Urothelium cell line (cell line): ENCODE measurements around the gene SPRR2A.
A peak's percentile ranks its signal among the peaks of the same experiment; 100 is the strongest.
"Not testable (repeated sequence)": the region's sequence is repeated elsewhere in the genome, so short reads cannot be mapped to it uniquely, and the experiment has no call there.

Source experiments
- DNase-seq: peaks from one replicate; pipeline ENCODE4 v3.0.0; 2011; ENCODE audit warnings: low spot score, mixed read lengths
- FAIRE-seq: peaks from 2 replicates; lab custom pipeline; 2011; peaks lifted over from hg19 to GRCh38; lab: Jason Lieb, UNC

SPRR2A gene

GRCh38 chr1:153057375-153057774 lies at the start of gene SPRR2A:
SPRR2A (minus strand) TSS chr1:153057512; CDS start chr1:153056735, 777 bp downstream.
- FAIRE-seq (no peak), DNase-seq (no peak)

GRCh38 chr1:153100245-153100644 lies 42.9 kb upstream of the SPRR2A start:
- FAIRE-seq = peak; percentile 50

GRCh38 chr1:153099461-153100045 lies 42.2 kb upstream of the SPRR2A start:
- FAIRE-seq (no peak), DNase-seq (no peak)

More at GRCh38 chr1:153100245-153100644, 42.9 kb upstream of the SPRR2A start:
- peak; percentile 20 for DNase-seq

- FAIRE-seq (no peak), DNase-seq (no peak)
These were observed 38.5 kb upstream of the SPRR2A start for GRCh38 chr1:153095764-153096163.

GRCh38 chr1:153094426-153094825 lies 37.1 kb upstream of the SPRR2A start, which contains the start of gene SPRR2E:
SPRR2E (minus strand) TSS chr1:153094526; CDS start chr1:153093751, 775 bp downstream.
- FAIRE-seq (no peak), DNase-seq (no peak)

GRCh38 chr1:153087652-153088051 lies 30.3 kb upstream of the SPRR2A start:
- DNase-seq (no peak), FAIRE-seq (no peak)

- DNase-seq (no peak), FAIRE-seq (no peak)
These were observed 24.4 kb upstream of the SPRR2A start for GRCh38 chr1:153081736-153082135.

GRCh38 chr1:153072806-153073726 lies 15.8 kb upstream of the SPRR2A start:
- DNase-seq = no peak
- no peak for FAIRE-seq

- FAIRE-seq (no peak), DNase-seq (no peak)
These were observed 14.2 kb upstream of the SPRR2A start, which contains the start of gene SPRR2B for GRCh38 chr1:153071511-153071910. SPRR2B (minus strand) TSS chr1:153071611; CDS start chr1:153070839, 772 bp downstream.

GRCh38 chr1:153070243-153070642 lies 12.9 kb upstream of the SPRR2A start:
- no peak for FAIRE-seq

GRCh38 chr1:153058826-153059784 lies 1.8 kb upstream of the SPRR2A start:
- FAIRE-seq = no peak
- no peak for DNase-seq

More at GRCh38 chr1:153070243-153070642, 12.9 kb upstream of the SPRR2A start:
- no peak for DNase-seq

GRCh38 chr1:153058154-153058553 lies 842 bp upstream of the SPRR2A start:
- FAIRE-seq (no peak), DNase-seq (no peak)

GRCh38 chr1:153056111-153056510 lies 1.2 kb downstream of the SPRR2A start:
- FAIRE-seq, DNase-seq: not testable (repeated sequence)

- DNase-seq = no peak
- no peak for FAIRE-seq
These were observed 8.1 kb downstream of the SPRR2A start for GRCh38 chr1:153049211-153049610.

GRCh38 chr1:153040950-153041631 lies 16.2 kb downstream of the SPRR2A start, which contains the start of gene SPRR2D:
SPRR2D (minus strand) TSS chr1:153041120; CDS start chr1:153040346, 774 bp downstream.
- DNase-seq = no peak
- no peak for FAIRE-seq

GRCh38 chr1:153035211-153035610 lies 22.1 kb downstream of the SPRR2A start:
- DNase-seq (no peak), FAIRE-seq (no peak)

GRCh38 chr1:153032677-153033308 lies 24.5 kb downstream of the SPRR2A start:
- FAIRE-seq (no peak), DNase-seq (peak; percentile 80)

- FAIRE-seq = no peak
These were observed 25.2 kb downstream of the SPRR2A start for GRCh38 chr1:153032073-153032472.

GRCh38 chr1:153030895-153031294 lies 26.4 kb downstream of the SPRR2A start, which contains the start of gene SPRR1B:
SPRR1B (plus strand) TSS chr1:153031203; CDS start chr1:153032346, 1,143 bp downstream.
- FAIRE-seq (no peak), DNase-seq (no peak)

More at GRCh38 chr1:153032073-153032472, 25.2 kb downstream of the SPRR2A start:
- DNase-seq = no peak
